ENCODE measurements around the gene TBC1D30.

DNA sequence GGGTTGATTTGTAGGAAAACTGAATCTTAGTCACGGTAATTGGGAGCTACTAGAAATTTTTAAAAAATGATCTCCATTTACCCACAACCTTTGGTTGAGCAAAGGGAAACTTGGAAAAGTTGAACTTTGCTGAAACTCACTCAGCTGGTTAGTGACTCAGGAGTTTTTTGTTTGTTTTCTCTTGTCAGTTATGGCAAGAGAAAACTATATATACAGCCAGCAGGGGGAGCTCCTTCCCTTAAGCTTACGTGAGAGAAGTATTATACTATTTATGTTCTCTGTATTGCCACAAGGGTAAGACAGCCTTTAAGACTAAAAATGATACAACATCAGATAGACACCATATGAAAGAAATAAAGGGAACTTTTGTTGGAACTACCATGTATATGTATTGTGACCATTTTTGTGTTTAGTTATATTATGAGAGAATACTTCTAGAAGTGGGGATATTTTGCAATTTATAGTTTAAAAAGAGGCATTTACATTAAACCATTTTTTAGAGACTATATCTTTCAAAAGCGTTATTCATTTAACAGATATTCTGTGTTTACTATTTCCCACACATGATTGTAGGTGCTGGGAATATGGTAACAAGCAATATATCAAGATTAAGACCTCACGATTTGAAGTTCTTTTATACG lies 28.1 kb upstream of the TBC1D30 start:
- TF ChIP-seq CTCF (IDR thresholded peaks at IDR 0.05) (peak; percentile 67 to 71 (median 70)), POLR2A (IDR thresholded peaks at IDR 0.05) (no peak)
